Activated CD4-positive, alpha-beta memory T cell treated with anti-CD3 and anti-CD28 coated beads for 36 hours (primary cell): ENCODE data around the gene CBFA2T3. TPM values are rescaled to one million over a fixed set of nuclear protein-coding genes. Genes with fewer than 3 reads are reported as not detected.

ENCODE experiments used
- CTCF ChIA-PET: fragments of 350-600 bp; sonication (Branson Sonifier 250); formaldehyde crosslinking; loops from one replicate; lab custom pipeline; 2021; ENCODE audit warnings: antibody characterized with exemption, inconsistent platforms; lab: Charles Lee
- POLR2A ChIA-PET: fragments of 350-600 bp; sonication (Branson Sonifier 250); formaldehyde crosslinking; loops from one replicate; lab custom pipeline; 2021; ENCODE audit warnings: antibody characterized with exemption; lab: Charles Lee
- DNase-seq: peaks from one replicate; pipeline ENCODE4 v3.0.0-alpha.2; 2020
- H3K27ac Mint-ChIP-seq: one replicate; pipeline ENCODE4 v1.8.0; 2021; ENCODE audit warnings: mixed read lengths
- H3K27me3 Mint-ChIP-seq: one replicate; pipeline ENCODE4 v1.8.0; 2021; ENCODE audit warnings: mixed read lengths
- H3K36me3 Mint-ChIP-seq: one replicate; pipeline ENCODE4 v1.8.0; 2021; ENCODE audit warnings: mixed read lengths
- H3K4me1 Mint-ChIP-seq: one replicate; pipeline ENCODE4 v1.8.0; 2021; ENCODE audit warnings: low read depth, mixed read lengths
- H3K4me3 Mint-ChIP-seq: one replicate; pipeline ENCODE4 v1.8.0; 2021; ENCODE audit warnings: mild to moderate bottlenecking, mixed read lengths
- H3K9me3 Mint-ChIP-seq: one replicate; pipeline ENCODE4 v1.8.0; 2021; ENCODE audit warnings: mixed read lengths
- intact Hi-C: fragments of 100-400 bp; cut with micrococcal nuclease; formaldehyde crosslinking; loops from one replicate; pipeline ENCODE4 v1.15.1; 2023
- total RNA-seq, 2 experiments: library from RNA; stranded (reverse); gene quantifications; one replicate each; pipeline ENCODE4 v1.2.3, GENCODE V29; 2021

Gene CBFA2T3
- total RNA-seq, 2 experiments from 2014 or later, result 0.12 TPM; not detected in 1

DNA sequence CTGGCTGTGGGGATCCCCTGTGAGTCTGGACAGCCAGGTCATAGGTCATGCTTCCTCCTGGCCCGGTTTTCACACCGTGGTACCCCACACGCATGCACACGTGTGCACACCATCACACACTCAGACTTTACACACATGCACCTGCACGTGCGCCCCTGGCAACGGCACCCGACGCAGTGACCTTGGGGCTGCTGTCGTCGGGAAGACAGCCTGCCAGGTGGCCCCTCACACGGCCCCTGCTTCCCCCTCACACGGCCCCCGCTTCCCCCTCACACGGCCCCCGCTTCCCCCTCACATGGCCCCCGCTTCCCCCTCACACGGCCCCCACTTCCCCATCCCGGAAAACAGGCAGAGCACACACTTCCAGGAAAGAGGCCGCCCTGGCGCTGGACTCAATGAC lies 45.1 kb downstream of the CBFA2T3 start:
- no peaks in the 10 kb centered on the region for H3K4me1 Mint-ChIP-seq
- no peak for DNase-seq
- ChIA-PET POLR2A (no interaction called here), CTCF (no interaction called here)
- no peaks in the 10 kb centered on the region for H3K36me3 Mint-ChIP-seq
- no peak overlapping the region for H3K4me3 Mint-ChIP-seq
- H3K9me3 Mint-ChIP-seq, result no peaks in the 10 kb centered on the region
- intact Hi-C loops, result no loop called here
- no peak overlapping the region for H3K27ac Mint-ChIP-seq
- H3K27me3 Mint-ChIP-seq, result peaks cover 9% of the 10 kb centered on the region

DNA sequence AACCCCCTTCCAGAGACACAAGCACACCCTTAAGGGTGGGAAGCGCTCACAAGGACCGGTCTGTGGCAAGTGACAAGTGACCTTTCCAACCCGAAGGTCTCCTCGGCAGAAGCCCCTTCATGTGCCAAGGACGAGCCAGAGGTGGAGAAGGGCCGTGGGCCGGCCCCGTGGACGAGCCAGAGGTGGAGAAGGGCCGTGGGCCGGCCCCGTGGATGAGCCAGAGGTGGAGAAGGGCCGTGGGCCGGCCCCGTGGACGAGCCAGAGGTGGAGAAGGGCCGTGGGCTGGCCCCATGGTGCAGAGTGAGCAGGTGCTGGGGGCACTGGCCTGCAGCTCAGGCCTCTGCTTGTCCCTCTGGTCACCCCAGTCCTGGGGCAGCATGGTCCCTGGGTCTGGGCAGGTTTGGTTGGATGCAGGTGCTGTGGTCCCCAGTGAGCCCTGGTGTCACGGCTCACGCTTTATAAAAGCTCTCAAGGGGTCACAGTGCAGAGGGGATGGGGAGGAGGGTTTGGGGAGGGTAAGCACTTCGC lies 45.6 kb downstream of the CBFA2T3 start:
- intact Hi-C loops, result no loop called here
- Mint-ChIP-seq H3K36me3 (no peaks in the 10 kb centered on the region), H3K4me1 (no peaks in the 10 kb centered on the region), H3K4me3 (no peak overlapping the region), H3K27me3 (peaks cover 7% of the 10 kb centered on the region), H3K9me3 (no peaks in the 10 kb centered on the region), H3K27ac (no peak overlapping the region)
- no peak for DNase-seq
- ChIA-PET POLR2A (no interaction called here), CTCF (interaction anchor here (1.4 kb wide), 1 partner anchor 236 kb away, joined by 4 read pairs; no protein-coding TSS in a partner anchor)

DNA sequence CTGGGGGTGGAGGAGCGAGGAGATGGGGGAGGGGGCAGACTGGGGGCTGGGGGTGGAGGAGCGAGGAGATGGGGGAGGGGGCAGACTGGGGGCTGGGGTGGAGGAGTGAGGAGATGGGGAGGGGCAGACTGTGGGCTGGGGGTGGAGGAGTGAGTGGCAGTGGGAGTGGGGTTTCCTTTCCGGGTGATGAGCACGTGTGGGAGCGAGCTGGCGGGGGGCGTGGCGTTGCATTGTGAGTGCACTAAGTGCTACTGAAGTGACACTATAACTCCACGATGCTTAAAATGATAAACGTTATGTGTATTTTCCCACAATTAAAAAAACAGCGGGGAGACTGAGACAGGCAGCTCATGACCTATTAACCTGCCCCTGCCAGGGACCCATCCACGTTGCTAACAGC lies 46.3 kb downstream of the CBFA2T3 start:
- H3K4me3 Mint-ChIP-seq, result no peak overlapping the region
- ChIA-PET CTCF (interaction anchor here (1.4 kb wide), 1 partner anchor 236 kb away, joined by 4 read pairs; no protein-coding TSS in a partner anchor), POLR2A (no interaction called here)
- no peak overlapping the region for H3K27ac Mint-ChIP-seq
- intact Hi-C loops, result no loop called here
- peaks cover 5% of the 10 kb centered on the region for H3K27me3 Mint-ChIP-seq
- no peaks in the 10 kb centered on the region for H3K4me1 Mint-ChIP-seq
- no peaks in the 10 kb centered on the region for H3K9me3 Mint-ChIP-seq
- H3K36me3 Mint-ChIP-seq, result no peaks in the 10 kb centered on the region
- no peak for DNase-seq

DNA sequence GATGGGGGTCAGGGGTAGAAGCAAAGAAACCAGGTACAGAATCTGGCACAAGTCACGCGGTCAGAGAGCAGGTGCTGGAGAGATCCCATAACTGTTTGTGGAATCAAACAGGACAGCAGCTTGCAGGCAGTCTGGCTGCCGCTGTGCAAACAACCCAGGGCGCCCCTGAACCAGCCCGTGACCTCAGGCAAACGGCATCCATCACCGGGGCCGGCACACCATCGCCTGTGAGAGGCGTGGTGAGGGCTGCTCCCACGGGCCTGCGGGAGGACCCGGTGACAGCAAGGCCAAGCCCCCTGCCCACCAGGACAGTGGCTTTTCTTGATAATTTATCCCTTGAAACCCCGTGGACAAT lies 47.9 kb downstream of the CBFA2T3 start:
- no peaks in the 10 kb centered on the region for H3K36me3 Mint-ChIP-seq
- CTCF ChIA-PET, result no interaction called here
- H3K9me3 Mint-ChIP-seq, result no peaks in the 10 kb centered on the region
- H3K4me1 Mint-ChIP-seq, result no peaks in the 10 kb centered on the region
- DNase-seq, result no peak
- no peak overlapping the region for H3K27ac Mint-ChIP-seq
- H3K27me3 Mint-ChIP-seq, result peaks cover 1% of the 10 kb centered on the region
- intact Hi-C loops, result no loop called here
- no peak overlapping the region for H3K4me3 Mint-ChIP-seq
- POLR2A ChIA-PET, result no interaction called here

GRCh38 chr16:88928405-88929090 lies 48.5 kb downstream of the CBFA2T3 start:
- CTCF ChIA-PET, result no interaction called here

GRCh38 chr16:88927661-88928060 lies 49.3 kb downstream of the CBFA2T3 start:
- POLR2A ChIA-PET, result no interaction called here
- CTCF ChIA-PET, result no interaction called here
- intact Hi-C loops, result no loop called here
- H3K27me3 Mint-ChIP-seq, result no peaks in the 10 kb centered on the region
- H3K4me3 Mint-ChIP-seq, result no peak overlapping the region
- DNase-seq, result no peak
- no peak overlapping the region for H3K27ac Mint-ChIP-seq
- no peaks in the 10 kb centered on the region for H3K9me3 Mint-ChIP-seq
- no peaks in the 10 kb centered on the region for H3K36me3 Mint-ChIP-seq
- no peaks in the 10 kb centered on the region for H3K4me1 Mint-ChIP-seq

More at GRCh38 chr16:88928405-88929090, 48.5 kb downstream of the CBFA2T3 start:
- intact Hi-C loops, result no loop called here
- no peaks in the 10 kb centered on the region for H3K36me3 Mint-ChIP-seq
- DNase-seq, result no peak
- no peaks in the 10 kb centered on the region for H3K27me3 Mint-ChIP-seq
- no peak overlapping the region for H3K27ac Mint-ChIP-seq
- H3K4me3 Mint-ChIP-seq, result no peak overlapping the region
- no peaks in the 10 kb centered on the region for H3K4me1 Mint-ChIP-seq
- POLR2A ChIA-PET, result no interaction called here
- H3K9me3 Mint-ChIP-seq, result no peaks in the 10 kb centered on the region

DNA sequence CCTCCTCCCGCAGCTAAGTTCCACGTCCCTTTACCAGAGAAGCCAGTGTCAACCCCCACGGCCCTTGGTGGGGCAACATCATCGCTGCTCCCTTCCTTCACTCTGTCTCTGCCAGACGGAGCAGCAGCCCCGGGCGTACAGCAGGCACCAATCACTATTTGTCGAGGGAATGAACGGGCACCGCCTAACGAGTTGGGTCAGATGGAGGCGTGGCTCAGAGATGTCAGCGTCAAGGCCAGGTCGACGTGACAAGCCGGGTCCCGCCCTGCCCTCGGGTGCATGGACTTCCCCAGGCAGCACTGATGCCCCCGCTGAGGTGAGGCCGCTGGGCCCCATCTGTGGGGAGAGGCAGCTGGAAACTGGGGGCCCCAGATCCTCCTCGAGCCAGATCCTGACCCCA lies 50.0 kb downstream of the CBFA2T3 start:
- H3K36me3 Mint-ChIP-seq, result no peaks in the 10 kb centered on the region
- POLR2A ChIA-PET, result no interaction called here
- no peaks in the 10 kb centered on the region for H3K9me3 Mint-ChIP-seq
- no peaks in the 10 kb centered on the region for H3K4me1 Mint-ChIP-seq
- CTCF ChIA-PET, result no interaction called here
- no peaks in the 10 kb centered on the region for H3K27me3 Mint-ChIP-seq
- H3K27ac Mint-ChIP-seq, result no peak overlapping the region
- H3K4me3 Mint-ChIP-seq, result no peak overlapping the region
- intact Hi-C loops, result no loop called here
- DNase-seq, result no peak

DNA sequence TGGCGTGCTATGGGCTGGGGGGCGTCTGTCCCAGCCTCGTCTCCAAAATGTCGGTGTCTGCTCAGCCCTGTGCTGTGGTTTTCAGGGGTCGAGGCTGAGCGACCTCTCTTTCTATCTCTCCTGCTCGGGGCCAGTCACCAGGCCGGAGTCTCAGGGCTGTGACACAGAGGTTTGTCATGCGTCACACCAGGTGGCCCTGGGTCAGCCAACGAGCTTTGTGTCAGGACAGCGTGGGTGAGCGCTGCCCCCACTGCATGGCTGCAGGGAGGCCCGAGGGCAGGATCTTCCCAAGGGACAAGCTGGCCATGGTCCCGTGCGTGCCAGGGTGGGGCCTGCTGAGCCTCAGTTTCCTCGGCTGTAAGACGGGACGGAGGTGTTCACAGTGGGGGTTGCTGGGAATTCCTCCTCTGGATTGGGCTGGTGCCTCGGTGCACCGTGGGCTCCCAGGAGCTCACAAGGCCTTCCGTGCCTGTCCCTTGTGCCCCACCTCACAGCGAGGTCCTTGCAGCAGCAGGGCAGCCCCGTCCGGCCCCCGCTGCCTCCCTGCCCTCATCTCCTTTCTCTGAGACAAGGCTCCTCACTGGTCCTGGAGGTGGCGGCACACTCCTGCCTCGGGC lies 50.5 kb downstream of the CBFA2T3 start:
- H3K36me3 Mint-ChIP-seq, result no peaks in the 10 kb centered on the region
- ChIA-PET CTCF (no interaction called here), POLR2A (no interaction called here)
- no peaks in the 10 kb centered on the region for H3K9me3 Mint-ChIP-seq
- no peak overlapping the region for H3K4me3 Mint-ChIP-seq
- H3K4me1 Mint-ChIP-seq, result no peaks in the 10 kb centered on the region
- no peak overlapping the region for H3K27ac Mint-ChIP-seq
- no peak for DNase-seq
- no peaks in the 10 kb centered on the region for H3K27me3 Mint-ChIP-seq
- intact Hi-C loops, result no loop called here

GRCh38 chr16:88925540-88925887 lies 51.5 kb downstream of the CBFA2T3 start:
- CTCF ChIA-PET, result no interaction called here
- Mint-ChIP-seq H3K4me1 (peaks cover 4% of the 10 kb centered on the region), H3K27me3 (no peaks in the 10 kb centered on the region), H3K9me3 (no peaks in the 10 kb centered on the region), H3K4me3 (no peak overlapping the region), H3K36me3 (no peaks in the 10 kb centered on the region), H3K27ac (no peak overlapping the region)
- no peak for DNase-seq
- intact Hi-C loops, result no loop called here
- POLR2A ChIA-PET, result no interaction called here

GRCh38 chr16:88924834-88925539 lies 52.0 kb downstream of the CBFA2T3 start:
- Mint-ChIP-seq H3K27ac (no peak overlapping the region), H3K9me3 (no peaks in the 10 kb centered on the region), H3K27me3 (no peaks in the 10 kb centered on the region), H3K36me3 (no peaks in the 10 kb centered on the region), H3K4me1 (peaks cover 4% of the 10 kb centered on the region), H3K4me3 (no peak overlapping the region)
- intact Hi-C loops, result no loop called here
- DNase-seq, result peak; percentile 42
- POLR2A ChIA-PET, result no interaction called here
- CTCF ChIA-PET, result no interaction called here

DNA sequence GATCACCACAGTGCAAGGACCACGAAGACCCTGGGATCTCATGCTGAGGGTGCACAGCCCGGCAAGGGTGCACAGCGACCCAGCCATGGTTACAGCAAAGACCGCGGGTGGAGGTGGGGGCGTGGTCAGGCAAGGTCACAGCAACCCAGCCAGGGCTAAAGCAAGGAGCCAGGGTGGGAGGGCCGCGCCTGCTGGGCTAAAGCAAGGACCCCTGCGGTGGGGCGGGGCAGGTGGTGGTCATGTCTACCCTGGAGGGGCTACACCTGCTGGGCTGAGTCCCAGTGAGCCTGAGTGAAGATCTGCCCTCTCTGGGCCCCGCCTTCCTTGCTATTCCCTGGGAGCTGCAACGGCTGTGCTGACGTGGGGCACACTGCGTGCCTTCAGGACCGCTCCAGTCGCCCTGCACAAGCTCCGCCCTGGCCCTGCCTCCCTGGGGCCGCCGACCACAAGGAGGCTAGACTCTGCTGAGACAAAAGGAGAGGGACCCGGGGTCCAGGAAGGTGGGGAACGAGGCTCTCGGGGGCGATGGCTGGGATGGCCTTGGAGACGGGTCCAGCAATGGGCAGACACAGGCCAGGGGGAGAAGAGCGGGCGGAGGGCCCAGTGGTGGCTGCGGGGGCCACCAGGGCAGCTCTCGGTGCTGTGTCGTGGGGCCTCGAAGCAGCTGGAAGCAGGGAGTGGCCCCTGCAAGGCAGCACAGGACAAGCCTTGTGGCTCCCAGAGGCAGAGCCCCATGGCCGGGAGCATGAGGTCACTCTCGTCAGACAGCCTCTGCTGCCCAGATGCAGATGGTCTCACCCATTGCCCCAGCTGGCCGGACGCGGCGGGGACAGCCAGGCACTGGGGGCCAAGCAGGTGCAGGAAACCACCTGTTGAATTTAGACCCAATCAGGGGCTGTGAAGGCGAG lies 52.8 kb downstream of the CBFA2T3 start:
- intact Hi-C loops, result no loop called here
- no peak overlapping the region for H3K4me3 Mint-ChIP-seq
- H3K27me3 Mint-ChIP-seq, result no peaks in the 10 kb centered on the region
- ChIA-PET POLR2A (no interaction called here), CTCF (interaction anchor here (1.0 kb wide), 1 partner anchor 243 kb away, joined by 3 read pairs; no protein-coding TSS in a partner anchor)
- H3K36me3 Mint-ChIP-seq, result no peaks in the 10 kb centered on the region
- no peak overlapping the region for H3K27ac Mint-ChIP-seq
- H3K9me3 Mint-ChIP-seq, result no peaks in the 10 kb centered on the region
- peaks cover 4% of the 10 kb centered on the region for H3K4me1 Mint-ChIP-seq
- DNase-seq, result no peak

GRCh38 chr16:88923450-88923849 lies 53.6 kb downstream of the CBFA2T3 start:
- intact Hi-C loops, result no loop called here
- Mint-ChIP-seq H3K4me1 (peaks cover 4% of the 10 kb centered on the region), H3K27ac (no peak overlapping the region), H3K4me3 (no peak overlapping the region), H3K27me3 (no peaks in the 10 kb centered on the region), H3K36me3 (no peaks in the 10 kb centered on the region), H3K9me3 (no peaks in the 10 kb centered on the region)
- ChIA-PET CTCF (interaction anchor here (1.0 kb wide), 1 partner anchor 244 kb away, joined by 3 read pairs; no protein-coding TSS in a partner anchor), POLR2A (no interaction called here)
- DNase-seq, result no peak
